ENCODE results near the gene SORBS1. TPM values are rescaled to one million over a fixed set of nuclear protein-coding genes. Genes with fewer than 3 reads are reported as not detected.

Gene SORBS1
- total and polyA plus RNA-seq, 2 of the 13 experiments (the other 11 are each of a cell fraction or from before 2014, with no cell fraction given): 16.8 to 39.8 TPM

DNA sequence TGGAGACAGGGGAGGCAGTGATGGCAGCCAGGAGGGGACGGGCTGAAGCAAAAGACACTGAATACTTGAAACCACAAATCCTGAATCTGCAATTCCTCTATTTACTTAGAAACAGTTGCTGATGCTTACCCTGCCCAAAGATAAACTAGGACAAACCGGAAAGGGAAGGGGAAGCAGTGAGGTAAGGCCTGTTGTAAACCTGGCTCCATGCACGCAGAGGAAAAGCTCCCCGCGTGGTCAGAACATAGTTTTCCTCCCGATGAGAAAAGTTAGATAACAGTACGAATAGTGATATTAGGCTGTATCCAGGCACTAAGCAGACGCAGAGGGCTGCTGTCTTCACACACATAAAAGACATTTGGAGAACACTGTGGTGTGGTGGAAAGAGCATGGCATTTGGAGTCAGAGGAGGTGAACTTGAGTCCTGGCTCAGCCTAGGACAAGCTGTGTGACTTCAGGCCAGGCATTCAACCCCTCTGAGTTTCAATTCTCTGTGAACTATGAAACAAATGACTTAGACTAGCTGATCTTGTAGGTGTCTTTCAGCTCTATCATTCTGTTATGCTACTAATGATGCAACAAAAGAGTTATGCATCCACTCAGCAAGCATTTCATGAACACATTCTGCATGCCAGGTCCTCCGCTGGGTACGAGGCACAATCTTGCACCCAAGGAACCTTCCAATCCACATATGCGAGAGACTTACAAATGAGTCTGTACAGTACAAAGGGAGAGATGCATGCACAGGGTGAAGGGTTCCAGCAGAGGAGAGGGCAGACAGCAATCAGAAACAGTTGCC lies 80.9 kb downstream of the SORBS1 start:
- peak overlapping the region; percentile 12; the same call in 1 of the 2 replicates for H3K4me2 ChIP-seq (ENCODE audit: low read depth, low read length)
- in situ Hi-C loops (cut with HindIII; ENCODE audit: extremely low pct_ligation_motif_present, low pct_unique_long_range_greater_than_20kb) (no loop called here), intact Hi-C loops (cut with micrococcal nuclease; ENCODE audit: unreplicated experiment) (no loop called here)
- ChIA-PET POLR2A (interaction anchor here (1.0 to 1.9 kb wide), 4 partner anchors 10 to 23 kb away, joined by 3 to 7 read pairs (median 6); no protein-coding TSS in a partner anchor), CTCF (ENCODE audit: low intra/inter-chr PET ratio, low total read pairs) (no interaction called here)
- peak overlapping the region; percentile 52 for H3K27ac ChIP-seq (ENCODE audit: extremely low read length, insufficient read depth, low read length)
- no TSS peak for BruUV-seq (replicated peaks)
- no peak for DNase-seq (ENCODE audit: low spot score)
- peaks cover 85% of the 10 kb centered on the region for H3K4me1 ChIP-seq (ENCODE audit: insufficient read depth, low read length)
- H3K36me3 ChIP-seq (replicated peaks in 1 of 2; ENCODE audit: control insufficient read depth in 1 of 2, insufficient read depth in 2 of 2, low read length in 2 of 2): peaks cover 0 to 7% of the 10 kb centered on the region in 2 experiments; a peak in 3 of 5 replicates
- H3K9me3 ChIP-seq (ENCODE audit: low read length): no peaks in the 10 kb centered on the region
- H3K27me3 ChIP-seq (ENCODE audit: control insufficient read depth in 1 of 2, insufficient read depth in 2 of 2, low read length in 2 of 2): no peaks in the 10 kb centered on the region
- FAIRE-seq: no peak
- no peaks in the 10 kb centered on the region for H4K20me1 ChIP-seq (ENCODE audit: insufficient read depth, low read length)
- peaks cover 28% of the 10 kb centered on the region for H3K79me2 ChIP-seq (ENCODE audit: insufficient read depth, low read length)
- H3K4me3 ChIP-seq (replicated peaks in 1 of 3; ENCODE audit: insufficient read depth in 1 of 3, low read depth in 2 of 3, low read length in 3 of 3): no peak overlapping the region; a peak in 1 of 6 replicates
- peak overlapping the region; percentile 3; the same call in 1 of the 2 replicates for H3K9ac ChIP-seq (ENCODE audit: insufficient read depth, low read depth, low read length)
- no peak overlapping the region for H2AFZ ChIP-seq (ENCODE audit: low read length)
- ATAC-seq: no peak
- 82% methylated on average over 11 of the region's 11 CpGs for WGBS (ENCODE audit: low lambda C conversion rate)
- 0 out of 2 replicates have a peak, but pooled peaks have one; percentile 22 for TF ChIP-seq ZNF619 (CRISPR knock-in tag; IDR thresholded peaks at IDR 0.05)
- TF ChIP-seq ZFX (CRISPR knock-in tag; IDR thresholded peaks at IDR 0.05; ENCODE audit: low read depth): peak; percentile 33
- no peak for TF ChIP-seq ZFP62 (CRISPR knock-in tag; IDR thresholded peaks at IDR 0.05)
- 0 out of 2 replicates have a peak, but pooled peaks have one; percentile 33 for TF ChIP-seq ZNF556 (CRISPR knock-in tag; IDR thresholded peaks at IDR 0.05; ENCODE audit: borderline replicate concordance)
- no peak for TF ChIP-seq RBM39 (IDR thresholded peaks at IDR 0.05; ENCODE audit: low read depth, low read length, poor library complexity, severe bottlenecking)
- TF ChIP-seq SALL1 (CRISPR knock-in tag; IDR thresholded peaks at IDR 0.05): 0 out of 2 replicates have a peak, but pooled peaks have one; percentile 24
- peak; percentile 19; the same call in 1 of the 2 replicates for TF ChIP-seq CEBPG (CRISPR knock-in tag; IDR thresholded peaks at IDR 0.05)
- no peak for TF ChIP-seq ZFYVE20 (CRISPR knock-in tag; IDR thresholded peaks at IDR 0.05; ENCODE audit: borderline replicate concordance, low read depth)
- peak; percentile 38; the same call in 1 of the 2 replicates for TF ChIP-seq ZFY (CRISPR knock-in tag; IDR thresholded peaks at IDR 0.05)
- TF ChIP-seq ZBTB38 (CRISPR knock-in tag; IDR thresholded peaks at IDR 0.05): peak; percentile 51; the same call in 1 of the 2 replicates
- no peak for TF ChIP-seq GABPA (IDR thresholded peaks at IDR 0.05; ENCODE audit: low read depth, low read length)
- TF ChIP-seq GABPA (CRISPR knock-in tag; IDR thresholded peaks at IDR 0.05; ENCODE audit: low read depth): peak; percentile 58
- TF ChIP-seq SMAD3 (CRISPR knock-in tag; IDR thresholded peaks at IDR 0.05): no peak
- TF ChIP-seq IRX3 (CRISPR knock-in tag; IDR thresholded peaks at IDR 0.05; ENCODE audit: borderline replicate concordance, low read depth): no peak
- TF ChIP-seq GATAD2A (CRISPR knock-in tag; IDR thresholded peaks at IDR 0.05): 0 out of 2 replicates have a peak, but pooled peaks have one; percentile 28
- TF ChIP-seq TBX2 (CRISPR knock-in tag; IDR thresholded peaks at IDR 0.05; ENCODE audit: borderline replicate concordance): peak; percentile 37; the same call in 1 of the 2 replicates
- TF ChIP-seq FOXP1 (IDR thresholded peaks at IDR 0.05): no peak
- TF ChIP-seq FOXP1 (CRISPR knock-in tag; IDR thresholded peaks at IDR 0.05): 0 out of 2 replicates have a peak, but pooled peaks have one; percentile 20
- TF ChIP-seq RCOR2 (CRISPR knock-in tag; IDR thresholded peaks at IDR 0.05): 0 out of 2 replicates have a peak, but pooled peaks have one; percentile 6
- TF ChIP-seq, protein P1, sequence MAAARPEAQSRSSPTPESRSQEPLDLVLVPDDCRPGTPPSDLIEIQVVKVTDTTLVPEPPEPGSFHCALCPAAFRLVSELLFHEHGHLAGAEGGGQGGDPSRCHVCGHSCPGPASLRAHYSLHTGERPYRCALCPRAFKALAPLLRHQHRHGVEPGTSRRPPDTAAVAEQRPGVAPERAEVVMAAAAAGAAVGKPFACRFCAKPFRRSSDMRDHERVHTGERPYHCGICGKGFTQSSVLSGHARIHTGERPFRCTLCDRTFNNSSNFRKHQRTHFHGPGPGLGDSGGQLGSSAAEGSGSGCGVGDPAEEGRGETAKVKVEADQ (CRISPR knock-in tag; IDR thresholded peaks at IDR 0.05; ENCODE audit: borderline replicate concordance): no peak
- TF ChIP-seq ZNF768 (CRISPR knock-in tag; IDR thresholded peaks at IDR 0.05): peak; percentile 87; the same call in 1 of the 2 replicates
- TF ChIP-seq FOXA1 (IDR thresholded peaks at IDR 0.05): no peak
- TF ChIP-seq FOXA1 (CRISPR knock-in tag; IDR thresholded peaks at IDR 0.05): 0 out of 2 replicates have a peak, but pooled peaks have one; percentile 30
- TF ChIP-seq ETV5 (CRISPR knock-in tag; IDR thresholded peaks at IDR 0.05; ENCODE audit: borderline replicate concordance): peak; percentile 61; the same call in 1 of the 2 replicates
- no peak for TF ChIP-seq ZNF607 (CRISPR knock-in tag; IDR thresholded peaks at IDR 0.05; ENCODE audit: borderline replicate concordance)
- peak; percentile 38; the same call in 1 of the 2 replicates for TF ChIP-seq ZBTB3 (CRISPR knock-in tag; IDR thresholded peaks at IDR 0.05; ENCODE audit: borderline replicate concordance, low read depth)
- TF ChIP-seq MED1 (CRISPR knock-in tag; IDR thresholded peaks at IDR 0.05): peak; percentile 39
- peak; percentile 29; the same call in 1 of the 2 replicates for TF ChIP-seq FOXA3 (CRISPR knock-in tag; IDR thresholded peaks at IDR 0.05)
